Neuron (in vitro differentiated cells): Measurements from ENCODE around the gene PCNX2.
A peak's percentile ranks its signal among the peaks of the same experiment; 100 is the strongest.

Experiments used
- H2AFZ ChIP-seq: one replicate; pipeline ENCODE4 v1.6.1; 2013; ENCODE audit warnings: low read depth, mild to moderate bottlenecking, inconsistent platforms, low read length, moderate library complexity
- H3K27me3 ChIP-seq: one replicate; pipeline ENCODE4 v1.6.1; 2013; ENCODE audit warnings: low read length; ENCODE audit not compliant: insufficient read depth
- H3K36me3 ChIP-seq: one replicate; pipeline ENCODE4 v1.6.1; 2013; ENCODE audit warnings: low read length; ENCODE audit not compliant: insufficient read depth
- H3K4me1 ChIP-seq: one replicate; pipeline ENCODE4 v1.6.1; 2013; ENCODE audit warnings: low read length; ENCODE audit not compliant: insufficient read depth
- H3K4me3 ChIP-seq: 2 replicates; pipeline ENCODE4 v1.5.1; 2013; ENCODE audit warnings: mild to moderate bottlenecking, low read length, moderate library complexity
- H3K9me3 ChIP-seq: one replicate; pipeline ENCODE4 v1.6.1; 2013; ENCODE audit warnings: low read length

Gene PCNX2

GRCh38 chr1:233295237-233295974 lies at the start of gene PCNX2:
Gene PCNX2, minus strand, starts transcription at chr1:233295725. Its CDS starts 247 bp downstream, at chr1:233295478.
- Histone ChIP-seq H2AFZ (peak within 1 kb of the TSS; percentile 100), H3K9me3 (no peaks in the 10 kb centered on the region), H3K27me3 (peaks cover 3% of the 10 kb centered on the region), H3K36me3 (no peaks in the 10 kb centered on the region), H3K4me1 (peaks cover 8% of the 10 kb centered on the region), H3K4me3 (peak within 1 kb of the TSS; percentile 75)

GRCh38 chr1:233343262-233343661 lies 47.7 kb upstream of the PCNX2 start:
- no peak overlapping the region for H3K4me3 ChIP-seq
- peaks cover 9% of the 10 kb centered on the region for H3K4me1 ChIP-seq
- no peaks in the 10 kb centered on the region for H3K36me3 ChIP-seq
- H2AFZ ChIP-seq, result no peak overlapping the region
- H3K9me3 ChIP-seq, result no peaks in the 10 kb centered on the region
- H3K27me3 ChIP-seq, result peaks cover 2% of the 10 kb centered on the region

- Histone ChIP-seq H3K9me3 (no peaks in the 10 kb centered on the region), H3K36me3 (no peaks in the 10 kb centered on the region), H2AFZ (no peak overlapping the region), H3K27me3 (peaks cover 4% of the 10 kb centered on the region), H3K4me1 (peaks cover 9% of the 10 kb centered on the region), H3K4me3 (no peak overlapping the region)
Observed at GRCh38 chr1:233342086-233342485, 46.6 kb upstream of the PCNX2 start.

GRCh38 chr1:233340966-233341516 lies 45.5 kb upstream of the PCNX2 start:
- Histone ChIP-seq H3K27me3 (peaks cover 4% of the 10 kb centered on the region), H3K4me3 (no peak overlapping the region), H3K9me3 (no peaks in the 10 kb centered on the region), H3K36me3 (no peaks in the 10 kb centered on the region), H3K4me1 (peaks cover 9% of the 10 kb centered on the region), H2AFZ (no peak overlapping the region)

GRCh38 chr1:233340031-233340555 lies 44.6 kb upstream of the PCNX2 start:
- H3K4me3 ChIP-seq, result no peak overlapping the region
- peaks cover 9% of the 10 kb centered on the region for H3K4me1 ChIP-seq
- H2AFZ ChIP-seq, result no peak overlapping the region
- H3K9me3 ChIP-seq, result no peaks in the 10 kb centered on the region
- H3K36me3 ChIP-seq, result no peaks in the 10 kb centered on the region
- peaks cover 4% of the 10 kb centered on the region for H3K27me3 ChIP-seq

- H3K4me3 ChIP-seq, result no peak overlapping the region
- H3K9me3 ChIP-seq, result no peaks in the 10 kb centered on the region
- no peaks in the 10 kb centered on the region for H3K36me3 ChIP-seq
- no peak overlapping the region for H2AFZ ChIP-seq
- H3K27me3 ChIP-seq, result peaks cover 9% of the 10 kb centered on the region
- peaks cover 9% of the 10 kb centered on the region for H3K4me1 ChIP-seq
Observed at GRCh38 chr1:233338102-233338501, 42.6 kb upstream of the PCNX2 start.

- H2AFZ ChIP-seq, result no peak overlapping the region
- H3K36me3 ChIP-seq, result no peaks in the 10 kb centered on the region
- H3K9me3 ChIP-seq, result no peaks in the 10 kb centered on the region
- H3K4me3 ChIP-seq, result no peak overlapping the region
- H3K4me1 ChIP-seq, result peaks cover 9% of the 10 kb centered on the region
- H3K27me3 ChIP-seq, result peaks cover 11% of the 10 kb centered on the region
Observed at GRCh38 chr1:233337505-233337904, 42.0 kb upstream of the PCNX2 start.

- H2AFZ ChIP-seq, result no peak overlapping the region
- H3K4me3 ChIP-seq, result no peak overlapping the region
- H3K4me1 ChIP-seq, result peaks cover 9% of the 10 kb centered on the region
- peaks cover 16% of the 10 kb centered on the region for H3K27me3 ChIP-seq
- H3K36me3 ChIP-seq, result no peaks in the 10 kb centered on the region
- H3K9me3 ChIP-seq, result no peaks in the 10 kb centered on the region
Observed at GRCh38 chr1:233336554-233337456, 41.3 kb upstream of the PCNX2 start.

GRCh38 chr1:233334092-233334491 lies 38.6 kb upstream of the PCNX2 start:
- H2AFZ ChIP-seq, result no peak overlapping the region
- no peaks in the 10 kb centered on the region for H3K36me3 ChIP-seq
- H3K4me1 ChIP-seq, result no peaks in the 10 kb centered on the region
- no peaks in the 10 kb centered on the region for H3K9me3 ChIP-seq
- peaks cover 30% of the 10 kb centered on the region for H3K27me3 ChIP-seq
- no peak overlapping the region for H3K4me3 ChIP-seq

- H3K4me1 ChIP-seq, result peaks cover 8% of the 10 kb centered on the region
Observed at GRCh38 chr1:233333086-233333485, 37.6 kb upstream of the PCNX2 start.

GRCh38 chr1:233331676-233332519 lies 36.4 kb upstream of the PCNX2 start:
- Histone ChIP-seq H2AFZ (no peak overlapping the region), H3K27me3 (peaks cover 45% of the 10 kb centered on the region), H3K4me1 (peaks cover 12% of the 10 kb centered on the region), H3K36me3 (no peaks in the 10 kb centered on the region), H3K9me3 (no peaks in the 10 kb centered on the region), H3K4me3 (no peak overlapping the region)

More at GRCh38 chr1:233333086-233333485, 37.6 kb upstream of the PCNX2 start:
- Histone ChIP-seq H3K36me3 (no peaks in the 10 kb centered on the region), H3K9me3 (no peaks in the 10 kb centered on the region), H2AFZ (no peak overlapping the region), H3K4me3 (no peak overlapping the region), H3K27me3 (peaks cover 36% of the 10 kb centered on the region)

- peaks cover 55% of the 10 kb centered on the region for H3K27me3 ChIP-seq
Observed at GRCh38 chr1:233328142-233328921, 32.8 kb upstream of the PCNX2 start.

More at GRCh38 chr1:233328142-233328921, 32.8 kb upstream of the PCNX2 start:
- Histone ChIP-seq H2AFZ (peak overlapping the region; percentile 82), H3K9me3 (no peaks in the 10 kb centered on the region), H3K4me1 (peaks cover 12% of the 10 kb centered on the region), H3K36me3 (no peaks in the 10 kb centered on the region), H3K4me3 (peak overlapping the region; percentile 31)
